Panc1 (cell line): Measurements from ENCODE around the gene OTOG.

Experiments used
- POLR2AphosphoS5 ChIP-seq: IDR thresholded peaks from 2 replicates; pipeline ENCODE4 v1.6.1; 2012; ENCODE audit warnings: mild to moderate bottlenecking, low read depth, low read length, moderate library complexity
- TF ChIP-seq, protein P1 (sequence below): fragments of 450-650 bp; IDR thresholded peaks from 2 replicates; pipeline ENCODE4 v1.5.1; 2017; ENCODE audit warnings: mild to moderate bottlenecking

DNA sequence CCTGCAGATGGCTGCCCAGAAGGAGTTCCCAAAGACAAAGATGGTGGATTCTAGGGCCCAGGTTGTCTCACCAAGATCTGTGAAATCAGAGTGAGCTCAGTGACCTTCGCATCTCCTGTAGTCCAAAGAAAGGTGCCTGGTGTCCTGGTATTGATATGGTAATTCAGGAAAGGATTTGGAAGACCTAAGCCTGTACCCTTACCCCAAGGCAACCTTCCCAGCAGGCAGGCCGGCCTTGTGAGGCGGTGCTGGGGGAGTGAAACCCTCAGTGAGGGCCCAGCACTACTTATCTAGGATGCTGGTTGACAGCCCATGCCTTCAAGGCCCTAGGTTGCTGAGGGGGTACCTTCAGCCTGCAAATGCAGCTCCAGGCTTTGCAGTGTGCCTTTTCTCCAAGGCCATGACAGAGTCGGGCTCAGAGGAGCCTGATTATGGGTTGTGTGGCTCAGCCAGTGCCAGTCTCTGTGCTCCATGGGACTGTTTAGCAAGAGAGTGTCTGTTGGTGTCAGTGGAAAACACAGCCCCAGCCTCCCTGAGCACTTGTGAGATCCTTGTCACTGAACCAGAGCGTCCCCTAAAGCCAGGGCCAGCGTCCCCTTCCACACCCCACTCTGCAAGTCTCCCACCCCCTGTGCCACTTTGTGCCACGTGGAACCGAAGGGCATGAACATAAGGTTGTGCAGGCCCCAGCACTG lies 99.5 kb downstream of the OTOG start:
- no peak for TF ChIP-seq POLR2AphosphoS5
- TF ChIP-seq, protein P1, sequence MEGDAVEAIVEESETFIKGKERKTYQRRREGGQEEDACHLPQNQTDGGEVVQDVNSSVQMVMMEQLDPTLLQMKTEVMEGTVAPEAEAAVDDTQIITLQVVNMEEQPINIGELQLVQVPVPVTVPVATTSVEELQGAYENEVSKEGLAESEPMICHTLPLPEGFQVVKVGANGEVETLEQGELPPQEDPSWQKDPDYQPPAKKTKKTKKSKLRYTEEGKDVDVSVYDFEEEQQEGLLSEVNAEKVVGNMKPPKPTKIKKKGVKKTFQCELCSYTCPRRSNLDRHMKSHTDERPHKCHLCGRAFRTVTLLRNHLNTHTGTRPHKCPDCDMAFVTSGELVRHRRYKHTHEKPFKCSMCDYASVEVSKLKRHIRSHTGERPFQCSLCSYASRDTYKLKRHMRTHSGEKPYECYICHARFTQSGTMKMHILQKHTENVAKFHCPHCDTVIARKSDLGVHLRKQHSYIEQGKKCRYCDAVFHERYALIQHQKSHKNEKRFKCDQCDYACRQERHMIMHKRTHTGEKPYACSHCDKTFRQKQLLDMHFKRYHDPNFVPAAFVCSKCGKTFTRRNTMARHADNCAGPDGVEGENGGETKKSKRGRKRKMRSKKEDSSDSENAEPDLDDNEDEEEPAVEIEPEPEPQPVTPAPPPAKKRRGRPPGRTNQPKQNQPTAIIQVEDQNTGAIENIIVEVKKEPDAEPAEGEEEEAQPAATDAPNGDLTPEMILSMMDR, result no peak
